HepG2 (cell line): Measurements from ENCODE around the gene CAMK1D. TPM values are rescaled to one million over a fixed set of nuclear protein-coding genes. Genes with fewer than 3 reads are reported as not detected.

ENCODE experiments used
- ATAC-seq: fragments of 200-7000 bp; cut with Tn5 transposase; 3 replicates; pipeline ENCODE4 v1.9.1; 2020; ENCODE audit warnings: mild to moderate bottlenecking, moderate library complexity
- BruUV-seq: library from RNA; stranded (reverse); fragments of 400-500 nt; replicated peaks from 2 replicates; lab custom pipeline; 2021; lab: Mats Ljungman, UMichigan
- CTCF ChIA-PET: fragments of 300-600 bp; formaldehyde crosslinking; extraction: SDS; loops from one replicate; lab custom pipeline; 2021; ENCODE audit warnings: low total read pairs, inconsistent platforms, low intra/inter-chr PET ratio; lab: Yijun Ruan, JAX
- POLR2A ChIA-PET: fragments of 350-600 bp; sonication (Branson Sonifier 250); formaldehyde crosslinking; loops from one replicate; lab custom pipeline; 2020; ENCODE audit warnings: antibody characterized with exemption, inconsistent platforms; lab: Yijun Ruan, JAX
- DNase-seq: peaks from one replicate; pipeline ENCODE4 v3.0.0-alpha.2; 2015; ENCODE audit warnings: low spot score
- FAIRE-seq: peaks from 3 replicates; lab custom pipeline; 2011; peaks lifted over from hg19 to GRCh38; lab: Jason Lieb, UNC
- H2AFZ ChIP-seq: one replicate; pipeline ENCODE4 v1.6.1; 2011; ENCODE audit warnings: low read length, inconsistent platforms
- H3K27ac ChIP-seq: fragments of 300-600 bp; 3 replicates; pipeline ENCODE4 v1.8.0; 2011; ENCODE audit warnings: mixed run types, mild to moderate bottlenecking, mixed read lengths, low read length, inconsistent platforms; ENCODE audit not compliant: insufficient read depth; ENCODE audit errors: extremely low read length
- H3K27me3 ChIP-seq, 2 experiments: fragments of 200-600 bp in 1 of 2; 2 replicates in 1 of 2; 3 replicates in 1 of 2; pipeline versions ENCODE4 v1.6.0 to v1.8.0; 2011; ENCODE audit warnings: low read length in 2 of 2, mild to moderate bottlenecking in 2 of 2, moderate library complexity in 2 of 2, inconsistent platforms in 1 of 2; ENCODE audit not compliant: insufficient read depth in 2 of 2, control insufficient read depth in 1 of 2
- H3K36me3 ChIP-seq, 2 experiments: fragments of 200-600 bp in 1 of 2; replicated peaks in 1 of 2; 2 replicates in 1 of 2; 3 replicates in 1 of 2; pipeline versions ENCODE4 v1.5.1 to v1.8.0; 2011; ENCODE audit warnings: low read length in 2 of 2, inconsistent platforms in 1 of 2; ENCODE audit not compliant: insufficient read depth in 2 of 2, control insufficient read depth in 1 of 2
- H3K4me1 ChIP-seq: 2 replicates; pipeline ENCODE4 v1.5.1; 2012; ENCODE audit warnings: low read length, inconsistent platforms; ENCODE audit not compliant: insufficient read depth
- H3K4me2 ChIP-seq: 2 replicates; pipeline ENCODE4 v1.6.0; 2011; ENCODE audit warnings: low read depth, low read length, inconsistent platforms
- H3K4me3 ChIP-seq, 3 experiments: fragments of 200-600 bp in 1 of 3; sonication (generic), shearing (Covaris generic) in 1 of 3; replicated peaks in 1 of 3; 2 replicates each; pipeline ENCODE4 v1.5.1; 2011 to 2016; ENCODE audit warnings: low read length in 3 of 3, inconsistent platforms in 2 of 3, low read depth in 2 of 3, mild to moderate bottlenecking in 2 of 3, control low read depth in 1 of 3, mixed read lengths in 1 of 3; ENCODE audit not compliant: insufficient read depth in 1 of 3
- H3K79me2 ChIP-seq: one replicate; pipeline ENCODE4 v1.6.1; 2011; ENCODE audit warnings: low read length, inconsistent platforms; ENCODE audit not compliant: insufficient read depth
- H3K9ac ChIP-seq: 2 replicates; pipeline ENCODE4 v1.6.0; 2011; ENCODE audit warnings: mild to moderate bottlenecking, low read depth, low read length, inconsistent platforms; ENCODE audit not compliant: insufficient read depth
- H3K9me3 ChIP-seq: 2 replicates; pipeline ENCODE4 v1.5.1; 2012; ENCODE audit warnings: mild to moderate bottlenecking, low read length
- H4K20me1 ChIP-seq: 2 replicates; pipeline ENCODE4 v1.6.0; 2011; ENCODE audit warnings: inconsistent platforms, mild to moderate bottlenecking, low read length, moderate library complexity; ENCODE audit not compliant: insufficient read depth
- CERS6 ChIP-seq: sonication (generic); formaldehyde crosslinking; IDR thresholded peaks from 2 replicates; pipeline ENCODE4 v1.5.0; 2020; ENCODE audit warnings: missing genetic modification reagents
- HMGXB3 ChIP-seq: sonication (generic); formaldehyde crosslinking; IDR thresholded peaks from 2 replicates; pipeline ENCODE4 v1.4.0; 2020; ENCODE audit warnings: missing genetic modification reagents, borderline replicate concordance
- MAFG ChIP-seq: sonication (generic); formaldehyde crosslinking; IDR thresholded peaks from 2 replicates; pipeline ENCODE4 v1.5.1; 2020; ENCODE audit warnings: mild to moderate bottlenecking, missing genetic modification reagents
- MXD4 ChIP-seq: IDR thresholded peaks from 2 replicates; pipeline ENCODE4 v1.6.1; 2016; ENCODE audit warnings: mild to moderate bottlenecking, missing biosample characterization, missing genetic modification reagents
- NR2C2 ChIP-seq: sonication (generic); formaldehyde crosslinking; IDR thresholded peaks from 2 replicates; pipeline ENCODE4 v1.4.0; 2020; ENCODE audit warnings: missing genetic modification reagents, mild to moderate bottlenecking, moderate library complexity, borderline replicate concordance
- PHF20 ChIP-seq: sonication (generic); formaldehyde crosslinking; IDR thresholded peaks from 2 replicates; pipeline ENCODE4 v1.5.0; 2020; ENCODE audit warnings: mild to moderate bottlenecking, missing genetic modification reagents
- ZC3H4 ChIP-seq: sonication (generic); formaldehyde crosslinking; IDR thresholded peaks from 2 replicates; pipeline ENCODE4 v1.4.0; 2020; ENCODE audit warnings: missing genetic modification reagents, borderline replicate concordance
- ZFP90 ChIP-seq: sonication (generic); formaldehyde crosslinking; IDR thresholded peaks from 2 replicates; pipeline ENCODE4 v1.8.0; 2022; ENCODE audit warnings: missing genetic modification reagents, mild to moderate bottlenecking, inconsistent platforms, borderline replicate concordance
- ZNF343 ChIP-seq: sonication (generic); formaldehyde crosslinking; IDR thresholded peaks from 2 replicates; pipeline ENCODE4 v1.4.0; 2020; ENCODE audit warnings: mild to moderate bottlenecking, missing genetic modification reagents
- ZNF484 ChIP-seq: sonication (generic); formaldehyde crosslinking; IDR thresholded peaks from 2 replicates; pipeline ENCODE4 v1.5.1; 2020; ENCODE audit warnings: mild to moderate bottlenecking, low read depth, missing genetic modification reagents, borderline replicate concordance
- ZNF646 ChIP-seq: sonication (generic); formaldehyde crosslinking; IDR thresholded peaks from 2 replicates; pipeline ENCODE4 v1.9.0; 2021; ENCODE audit warnings: mild to moderate bottlenecking, missing genetic modification reagents
- WGBS: methylation state at CpG from one replicate; pipeline ENCODE4 v1.1.6; 2017; ENCODE audit warnings: low lambda C conversion rate; 5-methylcytosine and 5-hydroxymethylcytosine counted together
- in situ Hi-C: cut with HindIII; loops from 2 replicates; pipeline ENCODE4 v1.10.0; 2017; ENCODE audit warnings: low pct_unique_long_range_greater_than_20kb; ENCODE audit not compliant: extremely low pct_ligation_motif_present
- intact Hi-C: fragments of 100-400 bp; cut with micrococcal nuclease; formaldehyde crosslinking; loops from one replicate; pipeline ENCODE4 v1.10.0; 2022; ENCODE audit not compliant: unreplicated experiment
- polyA plus RNA-seq, 8 experiments: library from polyadenylated mRNA; depleted of rRNA in 3 of 8; stranded (reverse) in 7 of 8; unstranded in 1 of 8; fragments of >200 nt; fragmentation: Illumina TruSeq in 4 of 8; extraction: Trizol in 4 of 8; gene quantifications; 2 replicates each; pipeline versions ENCODE4 v1.2.1 to v1.2.3, GENCODE V29; 2011 to 2016; ENCODE audit warnings: low read depth in 4 of 8, missing spikeins in 1 of 8, mixed read lengths in 1 of 8; ENCODE audit not compliant: insufficient read depth in 1 of 8
- total RNA-seq, 5 experiments: library from RNA; depleted of rRNA; stranded (reverse); fragments of >200 nt; fragmentation: Illumina TruSeq; extraction: Trizol; gene quantifications; 2 replicates each; pipeline ENCODE4 v1.2.3, GENCODE V29; 2016; ENCODE audit warnings: low read depth in 1 of 5

CAMK1D gene
- total and polyA plus RNA-seq, 2 of the 13 experiments (the other 11 are each of a cell fraction or from before 2014, with no cell fraction given), result under 0.01 TPM; not detected in 1

- no peak for TF ChIP-seq HMGXB3 (CRISPR knock-in tag)
- no peak for TF ChIP-seq MXD4 (CRISPR knock-in tag)
- TF ChIP-seq NR2C2 (CRISPR knock-in tag), result no peak
Observed at GRCh38 chr10:12592967-12593366, 243.6 kb downstream of the CAMK1D start (continued).

- ATAC-seq (no peak), FAIRE-seq (no peak), DNase-seq (no peak)
- BruUV-seq, result no TSS peak
- CTCF ChIA-PET, result no interaction called here
- Histone ChIP-seq H3K4me2 (no peak overlapping the region), H3K9ac (no peak overlapping the region), H3K4me1 (no peaks in the 10 kb centered on the region), H3K79me2 (no peaks in the 10 kb centered on the region), H4K20me1 (no peaks in the 10 kb centered on the region), H3K4me3 (no peak overlapping the region), H3K36me3 (no peaks in the 10 kb centered on the region), H3K27me3 (peaks cover 2% of the 10 kb centered on the region in 2 experiments; a peak in 2 of 5 replicates), H2AFZ (no peak overlapping the region), H3K27ac (no peak overlapping the region), H3K9me3 (no peaks in the 10 kb centered on the region)
- 43% methylated on average over 8 of the region's 8 CpGs for WGBS
- POLR2A ChIA-PET, result no interaction called here
- intact Hi-C loops, result no loop called here
- in situ Hi-C loops, result no loop called here
- TF ChIP-seq MAFG (CRISPR knock-in tag) (no peak), CERS6 (CRISPR knock-in tag) (no peak), ZNF484 (CRISPR knock-in tag) (no peak), ZC3H4 (CRISPR knock-in tag) (no peak), ZNF646 (no peak), ZFP90 (CRISPR knock-in tag) (no peak), ZNF343 (CRISPR knock-in tag) (no peak), PHF20 (CRISPR knock-in tag) (no peak)
Observed at GRCh38 chr10:12594448-12594944, 245.1 kb downstream of the CAMK1D start.
